DND-41 (cell line): ENCODE results near the gene NOS1AP.

ENCODE experiments used
- ATAC-seq: fragments of 200-7000 bp; cut with Tn5 transposase; 3 replicates; pipeline ENCODE4 v1.9.1; 2021; ENCODE audit warnings: low read depth; ENCODE audit not compliant: insufficient read depth
- DNase-seq: peaks from one replicate; pipeline ENCODE4 v3.0.0-alpha.2; 2020
- H2AFZ ChIP-seq: 2 replicates; pipeline ENCODE4 v1.6.0; 2012; ENCODE audit warnings: low read depth, low read length
- H3K27ac ChIP-seq: 2 replicates; pipeline ENCODE4 v1.5.1; 2012; ENCODE audit warnings: low read length, inconsistent platforms
- H3K27me3 ChIP-seq: fragments of 200-600 bp; sonication (generic); 2 replicates; pipeline ENCODE4 v1.6.0; 2012; ENCODE audit warnings: low read length, mild to moderate bottlenecking, inconsistent platforms; ENCODE audit not compliant: insufficient read depth, poor library complexity
- H3K36me3 ChIP-seq: 2 replicates; pipeline ENCODE4 v1.5.1; 2012; ENCODE audit warnings: low read length, inconsistent platforms; ENCODE audit not compliant: insufficient read depth
- H3K4me1 ChIP-seq: 2 replicates; pipeline ENCODE4 v1.5.1; 2012; ENCODE audit warnings: mild to moderate bottlenecking, low read length; ENCODE audit not compliant: insufficient read depth
- H3K4me2 ChIP-seq: 2 replicates; pipeline ENCODE4 v1.6.0; 2012; ENCODE audit warnings: mild to moderate bottlenecking, moderate library complexity, low read length, inconsistent platforms; ENCODE audit not compliant: insufficient read depth
- H3K4me3 ChIP-seq, 2 experiments: fragments of 200-600 bp in 1 of 2; shearing (Covaris generic) in 1 of 2; 2 replicates each; pipeline ENCODE4 v1.5.1; 2012 to 2016; ENCODE audit warnings: inconsistent platforms in 2 of 2, low read length in 2 of 2, mild to moderate bottlenecking in 2 of 2, low read depth in 1 of 2, moderate library complexity in 1 of 2
- H3K79me2 ChIP-seq: 2 replicates; pipeline ENCODE4 v1.6.0; 2012; ENCODE audit warnings: low read length, inconsistent platforms; ENCODE audit not compliant: insufficient read depth
- H3K9ac ChIP-seq: 2 replicates; pipeline ENCODE4 v1.6.0; 2012; ENCODE audit warnings: low read depth, mild to moderate bottlenecking, inconsistent platforms, low read length, moderate library complexity
- H3K9me3 ChIP-seq: 2 replicates; pipeline ENCODE4 v1.5.1; 2012; ENCODE audit warnings: low read length, moderate library complexity, mild to moderate bottlenecking, inconsistent platforms; ENCODE audit not compliant: insufficient read depth, severe bottlenecking
- H4K20me1 ChIP-seq: 2 replicates; pipeline ENCODE4 v1.6.0; 2012; ENCODE audit warnings: low read length; ENCODE audit not compliant: insufficient read depth
- EZH2 ChIP-seq: IDR thresholded peaks from 3 replicates; pipeline ENCODE4 v1.6.1; 2012; ENCODE audit warnings: borderline replicate concordance, low read depth, mild to moderate bottlenecking, moderate library complexity, low read length, inconsistent platforms; ENCODE audit not compliant: severe bottlenecking
- TF ChIP-seq, protein P1 (sequence below): IDR thresholded peaks from 2 replicates; pipeline ENCODE4 v1.5.1; 2012; ENCODE audit warnings: borderline replicate concordance, low read length, moderate library complexity, mild to moderate bottlenecking; ENCODE audit not compliant: poor library complexity, severe bottlenecking; ENCODE audit errors: extremely low read depth

Gene NOS1AP

DNA sequence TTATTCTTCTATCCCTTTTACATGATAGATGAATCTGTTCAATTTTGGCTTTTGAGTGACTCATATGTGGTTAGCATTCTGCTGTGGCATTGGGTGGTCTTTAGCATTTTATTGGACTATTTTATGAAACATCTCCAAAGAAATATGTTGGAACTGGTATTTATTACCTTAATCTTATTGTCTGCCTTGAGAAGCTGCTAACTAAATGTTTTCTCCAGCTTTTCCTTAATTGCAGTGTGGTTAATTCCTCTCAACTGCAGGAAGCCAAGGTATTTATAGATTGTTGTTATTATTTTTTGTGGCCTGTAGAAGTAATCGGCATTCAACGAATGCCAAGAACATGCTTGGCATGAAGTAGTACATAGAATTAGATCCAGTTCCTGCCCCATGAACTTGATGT is 64.1 kb downstream of the NOS1AP start:
- no peaks in the 10 kb centered on the region for H3K9me3 ChIP-seq
- DNase-seq (no peak), ATAC-seq (no peak)
- no peak overlapping the region for H2AFZ ChIP-seq
- H3K4me2 ChIP-seq = no peak overlapping the region
- no peak overlapping the region for H3K9ac ChIP-seq
- no peak overlapping the region for H3K27ac ChIP-seq
- no peaks in the 10 kb centered on the region for H3K79me2 ChIP-seq
- H3K4me1 ChIP-seq = no peaks in the 10 kb centered on the region
- TF ChIP-seq EZH2 = no peak
- TF ChIP-seq, protein P1, sequence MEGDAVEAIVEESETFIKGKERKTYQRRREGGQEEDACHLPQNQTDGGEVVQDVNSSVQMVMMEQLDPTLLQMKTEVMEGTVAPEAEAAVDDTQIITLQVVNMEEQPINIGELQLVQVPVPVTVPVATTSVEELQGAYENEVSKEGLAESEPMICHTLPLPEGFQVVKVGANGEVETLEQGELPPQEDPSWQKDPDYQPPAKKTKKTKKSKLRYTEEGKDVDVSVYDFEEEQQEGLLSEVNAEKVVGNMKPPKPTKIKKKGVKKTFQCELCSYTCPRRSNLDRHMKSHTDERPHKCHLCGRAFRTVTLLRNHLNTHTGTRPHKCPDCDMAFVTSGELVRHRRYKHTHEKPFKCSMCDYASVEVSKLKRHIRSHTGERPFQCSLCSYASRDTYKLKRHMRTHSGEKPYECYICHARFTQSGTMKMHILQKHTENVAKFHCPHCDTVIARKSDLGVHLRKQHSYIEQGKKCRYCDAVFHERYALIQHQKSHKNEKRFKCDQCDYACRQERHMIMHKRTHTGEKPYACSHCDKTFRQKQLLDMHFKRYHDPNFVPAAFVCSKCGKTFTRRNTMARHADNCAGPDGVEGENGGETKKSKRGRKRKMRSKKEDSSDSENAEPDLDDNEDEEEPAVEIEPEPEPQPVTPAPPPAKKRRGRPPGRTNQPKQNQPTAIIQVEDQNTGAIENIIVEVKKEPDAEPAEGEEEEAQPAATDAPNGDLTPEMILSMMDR = no peak
- H4K20me1 ChIP-seq = no peaks in the 10 kb centered on the region
- H3K27me3 ChIP-seq = peaks cover 40% of the 10 kb centered on the region
- no peak overlapping the region for H3K4me3 ChIP-seq
- no peaks in the 10 kb centered on the region for H3K36me3 ChIP-seq

DNA sequence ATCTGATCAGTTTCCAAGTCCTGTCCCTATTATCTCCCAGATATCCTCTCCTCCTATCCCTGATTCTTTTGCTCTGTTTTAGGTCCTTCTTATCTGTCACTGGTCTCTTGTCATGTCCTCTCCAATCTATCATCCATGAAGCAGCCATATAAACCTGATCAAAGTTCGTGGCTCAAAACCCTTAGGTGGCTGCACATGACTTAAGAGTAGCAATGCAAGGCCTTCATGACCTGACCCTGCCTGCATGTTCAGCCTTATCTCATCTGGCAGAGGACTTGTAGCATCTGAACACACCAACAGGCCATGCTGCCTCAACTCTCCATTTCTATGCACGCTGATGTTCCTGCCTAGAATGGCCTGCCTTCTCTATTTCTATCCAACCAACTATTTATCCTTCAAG is 65.2 kb downstream of the NOS1AP start:
- Histone ChIP-seq H3K4me1 (no peaks in the 10 kb centered on the region), H3K36me3 (no peaks in the 10 kb centered on the region), H3K4me2 (no peak overlapping the region), H2AFZ (no peak overlapping the region), H3K4me3 (no peak overlapping the region), H3K79me2 (no peaks in the 10 kb centered on the region), H3K27ac (no peak overlapping the region), H3K9me3 (no peaks in the 10 kb centered on the region), H3K27me3 (peaks cover 40% of the 10 kb centered on the region), H3K9ac (no peak overlapping the region), H4K20me1 (no peaks in the 10 kb centered on the region)
- DNase-seq = no peak
- no peak for ATAC-seq
- TF ChIP-seq EZH2 = no peak
- TF ChIP-seq, protein P1 = no peak

DNA sequence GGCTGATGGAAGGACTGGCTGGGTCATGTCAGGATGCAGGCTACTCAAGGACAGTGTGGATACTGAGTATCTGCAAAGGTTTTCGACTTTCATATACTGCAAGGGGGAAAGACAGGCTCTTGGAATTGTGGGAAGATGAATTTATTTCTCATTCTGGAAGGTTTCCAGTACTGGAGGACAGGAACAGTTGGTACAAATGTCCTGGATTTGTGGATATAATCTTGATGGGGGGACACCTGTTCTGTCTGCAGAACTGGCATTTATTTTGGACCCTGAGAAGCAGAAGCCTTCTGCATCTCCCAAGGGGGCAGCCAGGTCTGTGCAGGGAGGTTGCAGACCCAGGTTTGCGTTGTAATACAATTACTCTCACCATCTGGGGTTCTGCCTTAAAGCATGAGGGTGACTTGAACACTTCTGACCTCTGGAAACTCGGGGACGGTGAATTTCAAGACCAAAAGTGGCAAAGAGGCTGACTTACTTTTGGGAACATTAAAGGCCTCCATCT is 65.8 kb downstream of the NOS1AP start:
- H3K9ac ChIP-seq = no peak overlapping the region
- no peak for DNase-seq
- no peaks in the 10 kb centered on the region for H3K79me2 ChIP-seq
- H3K4me3 ChIP-seq = no peak overlapping the region
- H4K20me1 ChIP-seq = no peaks in the 10 kb centered on the region
- no peak overlapping the region for H3K4me2 ChIP-seq
- H3K9me3 ChIP-seq = no peaks in the 10 kb centered on the region
- no peaks in the 10 kb centered on the region for H3K36me3 ChIP-seq
- H3K4me1 ChIP-seq = no peaks in the 10 kb centered on the region
- no peak for ATAC-seq
- H3K27ac ChIP-seq = no peak overlapping the region
- peaks cover 36% of the 10 kb centered on the region for H3K27me3 ChIP-seq
- TF ChIP-seq, protein P1 = no peak
- no peak for TF ChIP-seq EZH2
- no peak overlapping the region for H2AFZ ChIP-seq

DNA sequence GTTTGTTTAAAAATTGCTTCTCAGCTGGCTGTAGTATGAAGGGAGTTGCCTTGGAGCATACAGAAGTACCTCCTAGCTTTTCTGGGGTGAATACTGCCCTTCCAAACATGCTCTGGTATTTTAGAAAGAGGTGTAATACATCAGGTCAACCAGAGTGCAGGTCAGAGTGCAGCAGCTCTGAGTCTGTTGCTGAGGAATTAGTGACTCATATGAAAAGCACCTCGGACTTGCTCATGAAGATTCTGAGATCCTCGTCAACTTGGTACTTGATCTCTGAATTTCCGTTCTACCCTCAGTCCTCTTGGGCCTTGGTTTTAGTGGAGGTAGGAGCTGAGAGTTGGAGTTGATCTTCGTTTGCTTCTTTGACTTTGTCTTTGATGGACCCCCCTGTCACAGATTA is 67.3 kb downstream of the NOS1AP start:
- H3K4me2 ChIP-seq = no peak overlapping the region
- H2AFZ ChIP-seq = no peak overlapping the region

More for the DNA sequence above, 67.3 kb downstream of the NOS1AP start:
- Histone ChIP-seq H3K27ac (no peak overlapping the region), H3K9me3 (no peaks in the 10 kb centered on the region), H3K36me3 (no peaks in the 10 kb centered on the region), H3K4me1 (no peaks in the 10 kb centered on the region), H3K9ac (no peak overlapping the region), H4K20me1 (no peaks in the 10 kb centered on the region), H3K79me2 (no peaks in the 10 kb centered on the region), H3K27me3 (peaks cover 30% of the 10 kb centered on the region), H3K4me3 (no peak overlapping the region)
- DNase-seq (no peak), ATAC-seq (no peak)
- TF ChIP-seq, protein P1 = no peak
- no peak for TF ChIP-seq EZH2
